GM10266 (cell line): ENCODE data around the gene GPR146.

Experiments
- DNase-seq: peaks from one replicate; pipeline ENCODE4 v3.0.0; 2012; ENCODE audit errors: extremely low spot score
- CTCF ChIP-seq: IDR thresholded peaks from 2 replicates; pipeline ENCODE4 v1.5.1; 2012; ENCODE audit warnings: mild to moderate bottlenecking, low read depth; ENCODE audit not compliant: control insufficient read depth, insufficient read depth; ENCODE audit errors: missing control alignments

GPR146 gene

GRCh38 chr7:1062296-1063294, 18.2 kb downstream of the GPR146 start:
- DNase-seq: peak; percentile 91
- TF ChIP-seq CTCF: no peak

GRCh38 chr7:1063361-1063760, 19.0 kb downstream of the GPR146 start:
- no peak for DNase-seq
- TF ChIP-seq CTCF: no peak

DNA sequence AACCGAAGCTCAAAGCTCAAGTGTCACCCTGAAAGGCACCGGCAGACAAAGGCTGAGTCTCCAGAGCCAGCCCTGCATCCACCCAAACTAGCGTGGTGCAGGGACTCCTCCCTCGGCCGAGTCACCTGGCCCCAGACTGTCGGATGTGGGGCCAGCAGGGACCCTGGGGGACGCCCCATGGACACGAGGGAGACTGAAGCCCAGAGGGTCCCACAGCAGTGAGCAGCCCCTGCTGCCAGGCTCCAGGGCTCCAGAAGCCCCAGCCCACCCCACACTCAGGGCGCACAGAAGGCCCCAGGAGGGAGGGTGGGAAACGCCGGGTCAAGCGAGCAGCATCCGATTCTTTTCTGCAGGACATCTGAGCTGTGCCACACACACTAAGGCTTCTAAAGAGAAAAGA, 20.2 kb downstream of the GPR146 start:
- no peak for DNase-seq
- no peak for TF ChIP-seq CTCF

- no peak for DNase-seq
- TF ChIP-seq CTCF: no peak
Observed at GRCh38 chr7:1065263-1065584, 20.9 kb downstream of the GPR146 start.

DNA sequence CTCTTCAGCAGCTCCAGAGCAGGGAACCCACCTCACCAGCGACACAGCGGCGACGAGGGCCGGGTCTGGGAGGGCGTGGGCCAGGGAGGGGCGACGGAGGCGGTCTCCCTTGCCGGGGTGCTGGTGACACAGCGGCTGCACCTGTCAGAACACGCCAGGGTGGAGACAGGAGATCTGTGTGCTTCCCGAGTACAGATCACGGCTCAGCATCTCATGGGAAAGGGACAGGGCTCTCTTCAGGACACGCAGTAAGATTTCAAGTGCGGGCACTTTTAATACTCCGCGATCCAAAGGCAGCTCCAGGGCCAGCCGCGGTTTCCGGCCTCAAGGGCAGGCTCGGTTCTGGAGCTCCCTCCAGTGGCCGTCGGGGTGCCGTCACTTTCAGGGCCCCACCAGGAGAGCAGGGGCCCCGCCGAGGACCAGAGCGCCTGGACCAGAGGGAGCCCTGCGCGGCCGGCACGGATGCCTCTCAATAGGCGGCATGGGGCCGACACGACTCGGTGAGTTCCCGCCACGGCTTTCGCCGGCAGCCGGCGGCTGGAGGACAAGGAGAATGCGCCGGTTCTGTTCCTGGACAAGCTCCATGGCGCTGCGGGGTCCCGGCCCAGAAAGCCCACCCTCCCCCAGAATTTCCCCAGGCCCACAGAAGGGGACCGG, 21.4 kb downstream of the GPR146 start:
- TF ChIP-seq CTCF: peak; percentile 98
- DNase-seq: peak; percentile 96

- DNase-seq: no peak
- TF ChIP-seq CTCF: no peak
Observed at GRCh38 chr7:1066242-1066588, 21.9 kb downstream of the GPR146 start.

DNA sequence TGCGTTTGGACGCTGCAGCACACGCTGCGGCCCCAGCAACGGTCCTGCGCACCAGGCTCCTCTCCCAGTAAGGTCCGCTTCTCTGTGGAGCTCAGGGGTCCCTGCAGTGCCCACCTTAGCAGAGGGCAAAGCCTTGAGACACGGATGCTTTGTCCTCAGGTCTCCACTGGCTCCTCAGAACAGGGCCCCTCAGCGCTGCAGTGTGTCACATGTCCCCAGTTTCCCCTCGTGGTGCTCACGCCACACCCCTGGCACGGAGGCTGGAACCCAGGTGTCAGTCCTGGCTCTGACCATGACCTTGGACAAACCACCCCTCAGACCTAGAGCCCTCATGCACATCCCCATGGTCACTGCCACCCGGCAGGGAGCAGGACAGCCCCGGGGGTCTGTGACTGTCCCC, 23.7 kb downstream of the GPR146 start:
- TF ChIP-seq CTCF: no peak
- no peak for DNase-seq
